Measurements from ENCODE around the gene VOPP1.
"Not testable (repeated sequence)": the region's sequence is repeated elsewhere in the genome, so short reads cannot be mapped to it uniquely, and the experiment has no call there.

Gene VOPP1

DNA sequence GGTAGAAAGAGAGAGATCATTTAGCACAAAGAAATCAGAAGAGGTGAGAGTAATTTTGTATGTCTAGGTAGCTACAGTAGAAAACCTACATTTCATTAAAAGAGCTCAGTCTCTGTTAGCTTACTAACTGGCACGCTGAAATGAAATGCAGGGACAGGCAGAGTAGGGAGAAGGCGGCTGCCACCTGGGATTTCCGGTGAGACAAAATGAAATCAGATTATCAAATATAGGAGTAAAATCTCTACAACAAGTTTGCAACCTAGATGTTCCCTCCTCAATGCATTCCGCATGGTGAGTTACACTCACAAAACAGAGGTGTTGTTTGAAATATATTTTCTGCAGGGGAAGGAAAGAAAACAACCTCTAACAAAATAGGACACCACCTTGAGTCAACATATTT, 55.9 kb downstream of the VOPP1 start:
- no peak overlapping the region for H3K4me3 ChIP-seq (ENCODE audit: low read depth, low read length)
- TF ChIP-seq, protein P1, sequence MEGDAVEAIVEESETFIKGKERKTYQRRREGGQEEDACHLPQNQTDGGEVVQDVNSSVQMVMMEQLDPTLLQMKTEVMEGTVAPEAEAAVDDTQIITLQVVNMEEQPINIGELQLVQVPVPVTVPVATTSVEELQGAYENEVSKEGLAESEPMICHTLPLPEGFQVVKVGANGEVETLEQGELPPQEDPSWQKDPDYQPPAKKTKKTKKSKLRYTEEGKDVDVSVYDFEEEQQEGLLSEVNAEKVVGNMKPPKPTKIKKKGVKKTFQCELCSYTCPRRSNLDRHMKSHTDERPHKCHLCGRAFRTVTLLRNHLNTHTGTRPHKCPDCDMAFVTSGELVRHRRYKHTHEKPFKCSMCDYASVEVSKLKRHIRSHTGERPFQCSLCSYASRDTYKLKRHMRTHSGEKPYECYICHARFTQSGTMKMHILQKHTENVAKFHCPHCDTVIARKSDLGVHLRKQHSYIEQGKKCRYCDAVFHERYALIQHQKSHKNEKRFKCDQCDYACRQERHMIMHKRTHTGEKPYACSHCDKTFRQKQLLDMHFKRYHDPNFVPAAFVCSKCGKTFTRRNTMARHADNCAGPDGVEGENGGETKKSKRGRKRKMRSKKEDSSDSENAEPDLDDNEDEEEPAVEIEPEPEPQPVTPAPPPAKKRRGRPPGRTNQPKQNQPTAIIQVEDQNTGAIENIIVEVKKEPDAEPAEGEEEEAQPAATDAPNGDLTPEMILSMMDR (IDR thresholded peaks at IDR 0.05; ENCODE audit: borderline replicate concordance, insufficient read depth, low read depth, low read length), result no peak

DNA sequence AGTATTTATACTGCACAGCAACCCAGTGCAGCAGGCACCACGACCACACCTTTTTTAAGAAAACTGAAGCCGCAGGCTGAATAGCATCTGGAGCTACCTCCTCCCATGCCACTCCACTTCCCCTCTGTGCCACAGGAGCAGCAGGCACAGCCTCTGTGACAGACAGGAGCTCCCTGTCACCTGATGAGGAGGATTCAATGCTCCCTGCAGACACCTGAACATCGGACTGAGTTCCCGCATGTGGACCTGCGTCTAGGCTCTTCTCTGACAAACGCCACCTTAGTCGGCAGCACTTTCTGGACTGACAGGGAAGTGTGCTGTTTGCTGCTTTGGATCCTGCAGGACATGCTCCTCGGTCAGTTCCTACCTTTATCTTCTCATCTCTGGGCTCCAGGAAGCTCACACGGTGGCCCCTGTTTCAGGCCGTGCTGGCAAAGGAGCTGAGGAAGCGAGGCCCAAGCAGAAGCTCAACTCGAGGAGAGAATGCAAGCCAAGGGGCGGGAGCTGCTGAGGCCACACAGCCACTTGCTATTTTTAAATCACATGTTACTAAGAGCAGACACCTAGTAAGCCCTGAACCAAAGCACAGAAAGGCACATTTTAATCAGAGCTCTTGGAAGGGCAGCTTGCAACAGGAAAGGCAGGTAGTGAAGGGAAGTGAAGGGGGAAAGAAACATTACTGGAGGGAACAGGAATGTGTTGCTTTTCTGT, 56.6 kb downstream of the VOPP1 start:
- TF ChIP-seq, protein P1 (IDR thresholded peaks at IDR 0.05; ENCODE audit: borderline replicate concordance, insufficient read depth, low read depth, low read length), result no peak
- H3K4me3 ChIP-seq (ENCODE audit: low read depth, low read length), result peak overlapping the region; percentile 61

DNA sequence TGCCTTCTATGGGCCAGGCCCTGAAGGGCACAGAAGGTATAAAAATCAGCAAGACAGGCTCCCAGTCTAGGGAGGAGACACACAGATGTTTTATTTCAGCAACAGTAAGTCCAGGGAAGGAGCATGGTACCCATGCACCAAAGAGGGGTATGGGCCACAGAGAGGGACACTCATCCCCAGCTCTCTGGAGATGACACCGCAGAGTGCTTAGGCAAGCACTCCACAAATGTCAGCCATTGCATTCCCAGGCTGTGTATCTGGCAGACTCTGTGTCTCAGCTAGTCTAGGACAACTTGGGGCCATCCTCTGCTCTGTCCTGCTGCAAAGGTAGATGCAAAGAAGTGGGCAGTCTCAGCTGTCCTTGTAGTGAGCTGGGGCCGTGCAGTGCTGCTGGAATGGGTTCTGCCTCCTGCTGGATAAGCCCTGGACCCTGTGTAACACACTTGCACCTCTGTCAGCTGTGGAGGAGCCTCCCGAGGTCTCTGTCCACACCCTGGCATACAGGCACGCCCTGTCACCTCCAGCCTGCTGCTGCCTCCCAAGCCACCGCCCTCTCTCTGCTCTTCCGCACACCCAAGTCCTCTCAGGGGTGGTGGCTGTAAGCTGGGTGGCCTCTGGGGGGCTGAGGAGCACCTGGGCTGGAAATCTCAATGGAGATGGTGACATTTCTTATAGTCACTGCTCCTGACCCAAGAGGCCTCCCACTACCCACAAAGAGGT, 57.6 kb downstream of the VOPP1 start:
- TF ChIP-seq, protein P1 (IDR thresholded peaks at IDR 0.05; ENCODE audit: borderline replicate concordance, insufficient read depth, low read depth, low read length), result peak; percentile 39; the same call in 1 of the 2 replicates
- peak overlapping the region; percentile 61 for H3K4me3 ChIP-seq (ENCODE audit: low read depth, low read length)

DNA sequence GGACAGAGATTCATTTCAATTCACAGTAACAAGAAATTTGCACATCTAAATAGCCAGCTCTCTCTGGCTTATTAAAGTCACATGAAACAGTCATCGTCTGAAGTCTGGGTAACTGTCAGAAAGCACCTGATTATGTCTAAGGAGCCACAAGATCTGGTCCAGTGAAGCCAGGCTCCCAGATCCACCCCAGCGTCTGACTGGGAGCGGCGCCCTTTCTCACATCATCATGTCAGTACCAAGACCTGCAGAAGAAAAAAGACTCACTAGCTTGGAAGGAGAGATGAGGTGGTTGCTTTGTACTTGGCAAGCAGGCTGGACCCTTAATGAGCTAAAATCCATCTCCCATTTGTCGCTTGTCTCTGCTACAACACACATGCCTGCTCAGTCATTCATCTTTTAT, 58.4 kb downstream of the VOPP1 start:
- H3K4me3 ChIP-seq (ENCODE audit: low read depth, low read length), result peak overlapping the region; percentile 61
- TF ChIP-seq, protein P1 (IDR thresholded peaks at IDR 0.05; ENCODE audit: borderline replicate concordance, insufficient read depth, low read depth, low read length), result no peak

DNA sequence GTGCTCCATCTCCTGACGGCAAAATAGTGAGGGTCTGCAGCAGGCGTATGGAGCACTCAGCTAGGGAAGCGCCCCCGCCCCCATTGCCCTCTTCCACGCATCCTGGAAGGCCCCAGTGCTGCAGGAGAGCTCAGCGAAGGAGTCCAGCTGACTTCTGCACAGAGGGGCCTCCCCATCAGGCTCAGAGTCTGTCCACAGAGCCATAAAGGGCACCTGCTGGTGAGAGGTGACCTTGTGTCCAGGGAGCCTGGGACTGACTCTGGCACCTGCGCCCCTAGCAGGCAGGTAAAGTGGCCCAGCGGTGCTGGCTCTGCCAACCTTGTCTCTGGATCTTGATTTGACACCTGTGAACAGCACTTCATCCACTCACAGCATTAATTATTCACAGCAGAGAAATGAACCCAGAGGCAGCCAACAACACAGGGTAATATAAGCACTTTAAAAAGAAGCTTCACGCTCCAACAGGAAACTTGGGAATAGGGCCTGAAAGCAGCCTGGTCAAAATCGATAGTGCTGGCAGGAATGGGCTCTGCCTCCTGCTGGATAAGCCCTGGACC, 59.6 kb downstream of the VOPP1 start:
- no peak overlapping the region for H3K4me3 ChIP-seq (ENCODE audit: low read depth, low read length)
- TF ChIP-seq, protein P1 (IDR thresholded peaks at IDR 0.05; ENCODE audit: borderline replicate concordance, insufficient read depth, low read depth, low read length), result no peak

DNA sequence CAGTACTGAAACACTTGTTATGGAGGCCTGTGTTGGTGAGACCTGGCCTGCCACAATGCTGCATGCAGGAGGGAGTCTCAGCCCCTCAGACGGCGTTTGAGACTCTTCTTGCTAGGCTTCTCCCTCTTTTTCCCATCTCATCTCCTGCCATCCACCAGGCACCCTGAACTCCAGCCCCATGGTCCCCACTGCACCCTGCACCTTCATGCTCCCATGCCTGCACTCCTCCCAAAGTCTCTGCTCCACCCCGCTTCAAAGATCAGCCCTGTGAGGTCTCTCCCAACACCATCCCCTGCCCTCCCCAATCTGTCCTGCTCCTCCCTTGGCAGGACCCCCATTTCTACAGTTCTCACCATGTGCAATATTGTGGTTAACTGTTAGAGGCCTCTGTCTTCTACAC, 61.7 kb downstream of the VOPP1 start:
- TF ChIP-seq, protein P1 (IDR thresholded peaks at IDR 0.05; ENCODE audit: borderline replicate concordance, insufficient read depth, low read depth, low read length), result no peak

DNA sequence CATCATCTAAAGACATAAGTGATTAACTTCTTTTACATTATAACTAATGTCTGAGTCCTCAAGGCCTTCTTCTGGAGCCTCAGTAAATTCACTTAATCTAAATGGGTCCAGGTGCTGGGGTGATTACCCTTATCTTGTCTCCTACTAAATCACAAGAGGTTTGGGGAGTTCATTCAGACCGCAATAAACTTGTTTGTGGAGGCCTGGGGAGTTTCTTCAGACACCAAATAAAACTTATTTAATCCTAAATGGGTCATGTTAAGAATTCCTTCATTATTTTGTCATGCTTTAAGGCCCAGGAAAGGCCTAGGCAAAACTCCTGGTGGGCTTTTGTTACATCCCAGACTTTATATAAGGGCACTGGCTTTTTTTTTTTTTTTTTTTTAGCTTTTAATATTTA, 62.1 kb downstream of the VOPP1 start:
- H3K4me3 ChIP-seq (ENCODE audit: low read depth, low read length), result not testable (repeated sequence)

More for the DNA sequence above, 61.7 kb downstream of the VOPP1 start:
- H3K4me3 ChIP-seq (ENCODE audit: low read depth, low read length), result no peak overlapping the region
